ENCODE measurements around the gene HESX1.

HESX1 gene

GRCh38 chr3:57192028-57192427 is 7.8 kb downstream of the HESX1 start:
- Histone ChIP-seq H3K9me2 (replicated peaks; ENCODE audit: low read depth, low read length) (no peaks in the 10 kb centered on the region), H4K20me1 (ENCODE audit: insufficient read depth, low read length, poor library complexity, severe bottlenecking) (no peaks in the 10 kb centered on the region), H3K9me3 (ENCODE audit: insufficient read depth, low read depth, low read length) (no peaks in the 10 kb centered on the region), H3F3A (ENCODE audit: low read depth) (no peaks in the 10 kb centered on the region), H3K9ac (ENCODE audit: low read depth, low read length, poor library complexity, severe bottlenecking) (no peak overlapping the region), H3K4me1 (ENCODE audit: insufficient read depth, low read length, poor library complexity, severe bottlenecking) (no peaks in the 10 kb centered on the region), H3K36me3 (ENCODE audit: insufficient read depth, low read length) (no peaks in the 10 kb centered on the region), H3K4me2 (ENCODE audit: low read depth, low read length, poor library complexity, severe bottlenecking) (no peak overlapping the region), H3K4me3 (ENCODE audit: low read length, poor library complexity, severe bottlenecking) (no peak overlapping the region), H3K79me2 (ENCODE audit: insufficient read depth, low read length) (no peaks in the 10 kb centered on the region), H2AFZ (ENCODE audit: low read length) (no peak overlapping the region), H3K27me3 (ENCODE audit: insufficient read depth, low read length, poor library complexity, severe bottlenecking) (no peaks in the 10 kb centered on the region)
- no peak for TF ChIP-seq EZH2phosphoT487 (IDR thresholded peaks at IDR 0.05; ENCODE audit: borderline replicate concordance)
- no peak for TF ChIP-seq CTCF (conservative IDR thresholded peaks at IDR 0.05; ENCODE audit: low read length)

- H4K20me1 ChIP-seq (ENCODE audit: insufficient read depth, low read length, poor library complexity, severe bottlenecking): no peaks in the 10 kb centered on the region
- H3K4me1 ChIP-seq (ENCODE audit: insufficient read depth, low read length, poor library complexity, severe bottlenecking): no peaks in the 10 kb centered on the region
- no peak overlapping the region for H2AFZ ChIP-seq (ENCODE audit: low read length)
- H3K4me2 ChIP-seq (ENCODE audit: low read depth, low read length, poor library complexity, severe bottlenecking): no peak overlapping the region
- no peaks in the 10 kb centered on the region for H3K36me3 ChIP-seq (ENCODE audit: insufficient read depth, low read length)
- H3K9me2 ChIP-seq (replicated peaks; ENCODE audit: low read depth, low read length): no peaks in the 10 kb centered on the region
- no peaks in the 10 kb centered on the region for H3K79me2 ChIP-seq (ENCODE audit: insufficient read depth, low read length)
- no peaks in the 10 kb centered on the region for H3K27me3 ChIP-seq (ENCODE audit: insufficient read depth, low read length, poor library complexity, severe bottlenecking)
- TF ChIP-seq CTCF (conservative IDR thresholded peaks at IDR 0.05; ENCODE audit: low read length) (no peak), EZH2phosphoT487 (IDR thresholded peaks at IDR 0.05; ENCODE audit: borderline replicate concordance) (no peak)
- H3K4me3 ChIP-seq (ENCODE audit: low read length, poor library complexity, severe bottlenecking): no peak overlapping the region
- H3K9ac ChIP-seq (ENCODE audit: low read depth, low read length, poor library complexity, severe bottlenecking): no peak overlapping the region
- H3F3A ChIP-seq (ENCODE audit: low read depth): no peaks in the 10 kb centered on the region
- H3K9me3 ChIP-seq (ENCODE audit: insufficient read depth, low read depth, low read length): no peaks in the 10 kb centered on the region
Measured at GRCh38 chr3:57184526-57184925, 15.3 kb downstream of the HESX1 start.

- Histone ChIP-seq H4K20me1 (ENCODE audit: insufficient read depth, low read length, poor library complexity, severe bottlenecking) (no peaks in the 10 kb centered on the region), H3K9me2 (replicated peaks; ENCODE audit: low read depth, low read length) (no peaks in the 10 kb centered on the region), H3K9ac (ENCODE audit: low read depth, low read length, poor library complexity, severe bottlenecking) (no peak overlapping the region), H3K9me3 (ENCODE audit: insufficient read depth, low read depth, low read length) (no peaks in the 10 kb centered on the region), H3F3A (ENCODE audit: low read depth) (no peaks in the 10 kb centered on the region), H3K36me3 (ENCODE audit: insufficient read depth, low read length) (no peaks in the 10 kb centered on the region), H3K79me2 (ENCODE audit: insufficient read depth, low read length) (no peaks in the 10 kb centered on the region), H2AFZ (ENCODE audit: low read length) (no peak overlapping the region), H3K4me3 (ENCODE audit: low read length, poor library complexity, severe bottlenecking) (no peak overlapping the region), H3K4me1 (ENCODE audit: insufficient read depth, low read length, poor library complexity, severe bottlenecking) (no peaks in the 10 kb centered on the region), H3K4me2 (ENCODE audit: low read depth, low read length, poor library complexity, severe bottlenecking) (no peak overlapping the region), H3K27me3 (ENCODE audit: insufficient read depth, low read length, poor library complexity, severe bottlenecking) (no peaks in the 10 kb centered on the region)
- TF ChIP-seq CTCF (conservative IDR thresholded peaks at IDR 0.05; ENCODE audit: low read length) (peak; percentile 77), EZH2phosphoT487 (IDR thresholded peaks at IDR 0.05; ENCODE audit: borderline replicate concordance) (no peak)
Measured at GRCh38 chr3:57179580-57180410, 20.0 kb downstream of the HESX1 start.

Measured in Loucy (cell line).